Osteoblast (primary cell): ENCODE data around the gene TAF10. TPM values are rescaled to one million over a fixed set of nuclear protein-coding genes. Genes with fewer than 3 reads are reported as not detected.

ENCODE experiments used
- DNase-seq: peaks from one replicate; pipeline ENCODE4 v3.0.0; 2011; ENCODE audit warnings: low spot score, mixed read lengths; ENCODE audit not compliant: insufficient read length; ENCODE audit errors: missing footprints
- H2AFZ ChIP-seq: 2 replicates; pipeline ENCODE4 v1.6.0; 2011; ENCODE audit warnings: mild to moderate bottlenecking, low read length
- H3K27ac ChIP-seq: 2 replicates; pipeline ENCODE4 v1.5.1; 2011; ENCODE audit warnings: mild to moderate bottlenecking, low read depth, low read length, moderate library complexity
- H3K27me3 ChIP-seq: 2 replicates; pipeline ENCODE4 v1.6.0; 2012; ENCODE audit warnings: mild to moderate bottlenecking, control low read depth, inconsistent platforms, low read length, moderate library complexity; ENCODE audit not compliant: insufficient read depth
- H3K36me3 ChIP-seq: 2 replicates; pipeline ENCODE4 v1.5.1; 2011; ENCODE audit warnings: mild to moderate bottlenecking, low read length, control low read depth, moderate library complexity; ENCODE audit not compliant: insufficient read depth
- H3K4me1 ChIP-seq: 2 replicates; pipeline ENCODE4 v1.5.1; 2011; ENCODE audit warnings: mild to moderate bottlenecking, low read length, control low read depth, moderate library complexity; ENCODE audit not compliant: insufficient read depth
- H3K4me2 ChIP-seq: 2 replicates; pipeline ENCODE4 v1.6.0; 2011; ENCODE audit warnings: mild to moderate bottlenecking, low read length; ENCODE audit not compliant: insufficient read depth
- H3K4me3 ChIP-seq: fragments of 200-600 bp; sonication (generic); 3 replicates; pipeline ENCODE4 v1.5.1; 2012; ENCODE audit warnings: mild to moderate bottlenecking, low read length, inconsistent platforms; ENCODE audit not compliant: insufficient read depth
- H3K79me2 ChIP-seq: 2 replicates; pipeline ENCODE4 v1.6.0; 2012; ENCODE audit warnings: mild to moderate bottlenecking, low read length, control low read depth, inconsistent platforms; ENCODE audit not compliant: insufficient read depth
- H3K9me3 ChIP-seq: 2 replicates; pipeline ENCODE4 v1.5.1; 2011; ENCODE audit warnings: low read depth, low read length, control low read depth
- H4K20me1 ChIP-seq: 2 replicates; pipeline ENCODE4 v1.6.0; 2012; ENCODE audit warnings: mild to moderate bottlenecking, low read length, control low read depth; ENCODE audit not compliant: insufficient read depth
- total RNA-seq: library from RNA; depleted of rRNA; stranded (reverse); fragments of >200 nt; gene quantifications from 2 replicates; pipeline ENCODE4 v1.2.3, GENCODE V29; 2012
- TF ChIP-seq, protein P1 (sequence below): IDR thresholded peaks from 2 replicates; pipeline ENCODE4 v1.5.1; 2011; ENCODE audit warnings: mild to moderate bottlenecking, low read depth, low read length, moderate library complexity; ENCODE audit errors: extremely low read depth

The TAF10 gene
- total RNA-seq, 1 donor, result 23.5 TPM

DNA sequence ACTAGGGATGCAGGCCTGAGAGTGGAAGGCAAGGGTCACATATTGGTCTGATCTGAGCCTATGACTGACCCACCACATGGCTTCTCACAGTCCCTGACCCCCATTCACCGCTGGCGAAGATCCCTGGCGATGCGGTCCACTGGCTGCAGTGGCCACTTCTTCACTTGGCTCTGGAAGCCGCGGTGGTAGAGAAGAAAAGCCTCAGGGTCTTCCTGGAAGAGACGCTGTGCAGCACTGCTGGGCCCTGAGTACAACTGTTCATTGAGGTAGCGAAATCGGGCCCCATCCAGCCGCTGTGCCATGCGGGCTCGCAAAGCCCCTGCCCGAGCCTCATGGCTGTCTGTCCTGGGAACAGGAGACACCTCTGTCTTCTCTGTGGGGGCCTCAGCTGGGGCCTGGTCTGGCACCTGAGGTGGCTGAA, 11.0 kb downstream of the TAF10 start:
- Histone ChIP-seq H3K27ac (no peak overlapping the region), H3K27me3 (no peaks in the 10 kb centered on the region), H3K79me2 (peaks cover 85% of the 10 kb centered on the region), H2AFZ (no peak overlapping the region), H4K20me1 (peaks cover 23% of the 10 kb centered on the region), H3K9me3 (no peaks in the 10 kb centered on the region), H3K4me3 (no peak overlapping the region), H3K36me3 (peaks cover 59% of the 10 kb centered on the region), H3K4me2 (no peak overlapping the region), H3K4me1 (peaks cover 25% of the 10 kb centered on the region)
- no peak for DNase-seq
- TF ChIP-seq, protein P1, sequence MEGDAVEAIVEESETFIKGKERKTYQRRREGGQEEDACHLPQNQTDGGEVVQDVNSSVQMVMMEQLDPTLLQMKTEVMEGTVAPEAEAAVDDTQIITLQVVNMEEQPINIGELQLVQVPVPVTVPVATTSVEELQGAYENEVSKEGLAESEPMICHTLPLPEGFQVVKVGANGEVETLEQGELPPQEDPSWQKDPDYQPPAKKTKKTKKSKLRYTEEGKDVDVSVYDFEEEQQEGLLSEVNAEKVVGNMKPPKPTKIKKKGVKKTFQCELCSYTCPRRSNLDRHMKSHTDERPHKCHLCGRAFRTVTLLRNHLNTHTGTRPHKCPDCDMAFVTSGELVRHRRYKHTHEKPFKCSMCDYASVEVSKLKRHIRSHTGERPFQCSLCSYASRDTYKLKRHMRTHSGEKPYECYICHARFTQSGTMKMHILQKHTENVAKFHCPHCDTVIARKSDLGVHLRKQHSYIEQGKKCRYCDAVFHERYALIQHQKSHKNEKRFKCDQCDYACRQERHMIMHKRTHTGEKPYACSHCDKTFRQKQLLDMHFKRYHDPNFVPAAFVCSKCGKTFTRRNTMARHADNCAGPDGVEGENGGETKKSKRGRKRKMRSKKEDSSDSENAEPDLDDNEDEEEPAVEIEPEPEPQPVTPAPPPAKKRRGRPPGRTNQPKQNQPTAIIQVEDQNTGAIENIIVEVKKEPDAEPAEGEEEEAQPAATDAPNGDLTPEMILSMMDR, result no peak

DNA sequence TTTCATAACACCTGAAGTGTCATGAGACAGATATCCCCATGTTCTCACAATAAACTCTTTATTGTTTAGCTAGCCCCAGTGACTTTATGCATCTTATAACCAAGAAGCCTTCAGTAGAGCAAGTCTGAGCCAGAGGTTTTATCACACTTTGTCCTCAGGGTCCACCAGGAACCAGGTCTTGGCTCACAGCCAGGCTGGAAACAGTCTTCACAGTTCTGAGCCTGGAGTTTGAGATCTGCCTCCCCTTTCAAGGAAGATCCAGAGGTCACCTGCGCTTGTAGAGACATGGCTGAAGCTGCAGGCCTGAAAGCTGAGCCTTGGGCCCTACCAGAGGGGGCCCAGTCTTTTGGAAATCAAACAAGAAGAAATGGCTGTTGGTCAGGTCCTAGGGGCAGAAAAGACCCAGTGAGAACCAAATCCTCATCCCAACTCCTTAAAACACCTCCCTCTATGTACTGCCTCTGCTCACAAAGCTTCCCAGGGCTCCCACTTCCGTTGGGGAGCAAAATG, 12.1 kb downstream of the TAF10 start:
- peaks cover 66% of the 10 kb centered on the region for H3K36me3 ChIP-seq
- H3K4me2 ChIP-seq, result no peak overlapping the region
- peaks cover 14% of the 10 kb centered on the region for H3K4me1 ChIP-seq
- H3K79me2 ChIP-seq, result peaks cover 79% of the 10 kb centered on the region
- no peak overlapping the region for H3K27ac ChIP-seq
- H2AFZ ChIP-seq, result no peak overlapping the region
- no peak overlapping the region for H3K4me3 ChIP-seq
- H3K27me3 ChIP-seq, result no peaks in the 10 kb centered on the region
- H3K9me3 ChIP-seq, result no peaks in the 10 kb centered on the region
- peaks cover 22% of the 10 kb centered on the region for H4K20me1 ChIP-seq
- TF ChIP-seq, protein P1, result no peak
- DNase-seq, result no peak

DNA sequence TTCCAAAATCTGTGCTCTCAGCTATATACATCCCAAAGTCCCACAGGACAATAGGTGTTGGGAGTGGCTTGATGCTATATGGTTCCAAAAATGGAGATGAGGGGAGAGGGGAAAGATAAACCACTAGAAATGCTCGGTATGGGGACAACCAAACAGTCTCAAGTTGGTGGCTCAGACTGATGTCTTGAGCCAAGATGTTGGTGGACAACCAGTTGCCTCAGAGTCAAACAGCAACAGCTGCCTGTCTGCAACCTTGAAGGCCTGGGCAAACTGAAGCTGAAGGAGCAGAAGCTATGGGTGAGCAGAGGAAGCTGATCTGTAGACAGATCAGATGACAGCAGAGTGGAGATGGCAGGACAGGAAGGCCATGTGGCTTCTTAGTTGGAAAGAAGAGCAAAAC, 12.6 kb downstream of the TAF10 start:
- DNase-seq, result no peak
- Histone ChIP-seq H3K36me3 (peaks cover 66% of the 10 kb centered on the region), H3K9me3 (no peaks in the 10 kb centered on the region), H3K4me1 (peaks cover 11% of the 10 kb centered on the region), H3K27me3 (no peaks in the 10 kb centered on the region), H3K4me3 (no peak overlapping the region), H3K79me2 (peaks cover 75% of the 10 kb centered on the region), H3K27ac (no peak overlapping the region), H2AFZ (no peak overlapping the region), H3K4me2 (no peak overlapping the region), H4K20me1 (peaks cover 21% of the 10 kb centered on the region)
- TF ChIP-seq, protein P1, result no peak

DNA sequence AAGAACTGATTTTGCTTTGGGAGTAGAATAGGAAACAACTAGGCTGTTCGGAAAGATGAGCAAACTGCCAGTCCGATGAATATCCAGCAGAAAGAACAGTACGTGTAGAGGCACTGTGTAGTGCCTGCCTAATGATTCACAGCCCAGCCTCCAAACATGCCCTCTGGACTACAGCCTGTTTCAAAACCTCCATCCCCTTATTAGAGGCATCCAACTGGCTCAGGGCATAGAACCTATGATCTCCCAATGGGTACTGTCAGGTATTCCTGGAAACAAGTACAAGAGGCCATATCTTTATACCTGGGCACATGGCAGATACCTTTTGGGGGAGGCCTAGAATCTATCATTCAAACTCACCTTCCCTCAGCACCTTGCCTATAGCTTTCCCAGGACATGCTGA, 13.5 kb downstream of the TAF10 start:
- H3K27ac ChIP-seq, result no peak overlapping the region
- H3K27me3 ChIP-seq, result no peaks in the 10 kb centered on the region
- H4K20me1 ChIP-seq, result peaks cover 21% of the 10 kb centered on the region
- no peaks in the 10 kb centered on the region for H3K9me3 ChIP-seq
- H3K79me2 ChIP-seq, result peaks cover 66% of the 10 kb centered on the region
- no peak overlapping the region for H2AFZ ChIP-seq
- no peak overlapping the region for H3K4me3 ChIP-seq
- TF ChIP-seq, protein P1, result no peak
- H3K4me1 ChIP-seq, result peaks cover 11% of the 10 kb centered on the region
- H3K36me3 ChIP-seq, result peaks cover 66% of the 10 kb centered on the region
- DNase-seq, result no peak
- no peak overlapping the region for H3K4me2 ChIP-seq
